ENCODE measurements around the gene DDR2.

DNA sequence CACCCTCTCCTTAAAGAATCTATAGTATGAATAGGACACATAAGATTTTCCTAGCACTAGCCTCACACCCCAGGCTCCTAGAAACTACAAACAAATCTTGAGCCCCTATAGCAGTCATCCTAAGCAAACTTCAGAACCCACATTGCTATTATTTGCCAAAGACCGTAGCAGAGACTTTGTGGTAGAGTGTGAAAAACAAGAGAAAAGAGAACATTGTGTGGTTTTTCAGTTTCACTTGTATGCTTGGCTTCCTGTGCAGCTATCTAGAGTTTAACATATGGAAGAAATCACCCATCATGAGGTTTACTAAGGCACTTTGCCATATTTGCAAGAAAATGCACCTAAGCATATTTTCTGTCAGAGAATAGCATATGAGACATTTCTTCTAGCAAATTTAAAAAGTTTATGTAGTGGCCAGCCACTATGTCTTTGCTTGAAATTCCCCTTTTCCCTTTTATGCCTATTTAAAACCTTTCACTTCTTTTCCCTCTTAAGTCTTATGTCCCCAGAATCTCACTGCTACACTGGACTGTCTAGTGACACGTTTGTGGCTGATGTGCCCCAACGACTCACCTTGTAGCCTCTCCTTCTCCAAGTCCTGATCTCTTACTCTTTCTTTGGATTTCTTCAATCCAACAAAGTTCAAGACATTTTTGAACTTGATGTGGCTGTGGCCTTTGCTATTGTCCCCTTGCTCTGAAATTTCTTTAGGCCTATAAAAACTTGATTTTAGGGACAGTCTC is 203.1 kb downstream of the DDR2 start:
- TF ChIP-seq POLR2A (IDR thresholded peaks at IDR 0.05; ENCODE audit: low read depth, low read length) (no peak), POLR2AphosphoS5 (IDR thresholded peaks at IDR 0.05; ENCODE audit: low read depth, low read length) (no peak), POU2F2 (IDR thresholded peaks at IDR 0.05; ENCODE audit: low read depth, low read length) (no peak), SPI1 (IDR thresholded peaks at IDR 0.05; ENCODE audit: low read depth, low read length) (no peak), TAF1 (IDR thresholded peaks at IDR 0.05; ENCODE audit: low read depth, low read length) (no peak)

All from GM12891 (cell line).